ENCODE results near the gene ATP5MC2.

DNA sequence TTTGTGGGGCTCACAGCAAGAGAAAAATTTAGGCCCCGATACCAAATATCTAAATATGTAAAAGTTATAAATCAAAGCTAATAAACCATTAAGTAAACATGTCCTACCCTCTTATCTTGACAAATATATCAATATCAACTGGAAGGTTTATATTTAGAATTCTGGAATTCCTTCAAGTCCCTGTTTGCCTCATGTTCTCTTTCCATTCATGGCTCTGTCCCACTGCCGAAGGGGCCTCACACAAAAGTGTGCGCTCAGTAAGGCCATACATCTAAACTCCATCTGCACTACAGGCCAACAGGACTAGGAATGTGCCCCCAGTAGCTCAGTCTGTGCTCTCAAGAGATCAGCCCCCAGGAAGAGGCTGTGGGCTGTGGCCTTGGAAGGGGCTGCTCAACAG, 10.6 kb upstream of the ATP5MC2 start:
- TF ChIP-seq EP300 (IDR thresholded peaks at IDR 0.05) (no peak), RCOR1 (IDR thresholded peaks at IDR 0.05; ENCODE audit: low read depth, low read length) (no peak), MAZ (IDR thresholded peaks at IDR 0.05; ENCODE audit: borderline replicate concordance, low read depth, low read length) (no peak), BHLHE40 (IDR thresholded peaks at IDR 0.05; ENCODE audit: low read depth, low read length) (no peak), SMC3 (IDR thresholded peaks at IDR 0.05) (no peak)
- TF ChIP-seq, protein P1, sequence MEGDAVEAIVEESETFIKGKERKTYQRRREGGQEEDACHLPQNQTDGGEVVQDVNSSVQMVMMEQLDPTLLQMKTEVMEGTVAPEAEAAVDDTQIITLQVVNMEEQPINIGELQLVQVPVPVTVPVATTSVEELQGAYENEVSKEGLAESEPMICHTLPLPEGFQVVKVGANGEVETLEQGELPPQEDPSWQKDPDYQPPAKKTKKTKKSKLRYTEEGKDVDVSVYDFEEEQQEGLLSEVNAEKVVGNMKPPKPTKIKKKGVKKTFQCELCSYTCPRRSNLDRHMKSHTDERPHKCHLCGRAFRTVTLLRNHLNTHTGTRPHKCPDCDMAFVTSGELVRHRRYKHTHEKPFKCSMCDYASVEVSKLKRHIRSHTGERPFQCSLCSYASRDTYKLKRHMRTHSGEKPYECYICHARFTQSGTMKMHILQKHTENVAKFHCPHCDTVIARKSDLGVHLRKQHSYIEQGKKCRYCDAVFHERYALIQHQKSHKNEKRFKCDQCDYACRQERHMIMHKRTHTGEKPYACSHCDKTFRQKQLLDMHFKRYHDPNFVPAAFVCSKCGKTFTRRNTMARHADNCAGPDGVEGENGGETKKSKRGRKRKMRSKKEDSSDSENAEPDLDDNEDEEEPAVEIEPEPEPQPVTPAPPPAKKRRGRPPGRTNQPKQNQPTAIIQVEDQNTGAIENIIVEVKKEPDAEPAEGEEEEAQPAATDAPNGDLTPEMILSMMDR (IDR thresholded peaks at IDR 0.05) = no peak
- TF ChIP-seq, protein P2, sequence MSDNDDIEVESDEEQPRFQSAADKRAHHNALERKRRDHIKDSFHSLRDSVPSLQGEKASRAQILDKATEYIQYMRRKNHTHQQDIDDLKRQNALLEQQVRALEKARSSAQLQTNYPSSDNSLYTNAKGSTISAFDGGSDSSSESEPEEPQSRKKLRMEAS (IDR thresholded peaks at IDR 0.05) = no peak
- TF ChIP-seq, protein P3, sequence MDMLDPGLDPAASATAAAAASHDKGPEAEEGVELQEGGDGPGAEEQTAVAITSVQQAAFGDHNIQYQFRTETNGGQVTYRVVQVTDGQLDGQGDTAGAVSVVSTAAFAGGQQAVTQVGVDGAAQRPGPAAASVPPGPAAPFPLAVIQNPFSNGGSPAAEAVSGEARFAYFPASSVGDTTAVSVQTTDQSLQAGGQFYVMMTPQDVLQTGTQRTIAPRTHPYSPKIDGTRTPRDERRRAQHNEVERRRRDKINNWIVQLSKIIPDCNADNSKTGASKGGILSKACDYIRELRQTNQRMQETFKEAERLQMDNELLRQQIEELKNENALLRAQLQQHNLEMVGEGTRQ (IDR thresholded peaks at IDR 0.05) = no peak
- TF ChIP-seq, protein P4, sequence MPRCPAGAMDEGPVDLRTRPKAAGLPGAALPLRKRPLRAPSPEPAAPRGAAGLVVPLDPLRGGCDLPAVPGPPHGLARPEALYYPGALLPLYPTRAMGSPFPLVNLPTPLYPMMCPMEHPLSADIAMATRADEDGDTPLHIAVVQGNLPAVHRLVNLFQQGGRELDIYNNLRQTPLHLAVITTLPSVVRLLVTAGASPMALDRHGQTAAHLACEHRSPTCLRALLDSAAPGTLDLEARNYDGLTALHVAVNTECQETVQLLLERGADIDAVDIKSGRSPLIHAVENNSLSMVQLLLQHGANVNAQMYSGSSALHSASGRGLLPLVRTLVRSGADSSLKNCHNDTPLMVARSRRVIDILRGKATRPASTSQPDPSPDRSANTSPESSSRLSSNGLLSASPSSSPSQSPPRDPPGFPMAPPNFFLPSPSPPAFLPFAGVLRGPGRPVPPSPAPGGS (IDR thresholded peaks at IDR 0.05) = no peak

Measured in A549 (cell line).